Memory B cell (primary cell): ENCODE data around the gene SETD2.

Experiments
- ATAC-seq: fragments of 150-1000 bp; cut with Tn5 transposase; 2 replicates; pipeline ENCODE4 v1.10.0; 2021; ENCODE audit warnings: low read depth, mild to moderate bottlenecking, moderate library complexity
- DNase-seq, 2 donors: peaks; one replicate each; pipeline ENCODE4 v3.0.0; 2022; ENCODE audit warnings: low spot score in 2 of 2
- H3K27ac Mint-ChIP-seq: one replicate; pipeline ENCODE4 v1.8.0; 2022; ENCODE audit warnings: mild to moderate bottlenecking, moderate library complexity, mixed read lengths
- H3K27me3 Mint-ChIP-seq: one replicate; pipeline ENCODE4 v1.8.0; 2022; ENCODE audit warnings: mixed read lengths
- H3K36me3 Mint-ChIP-seq: one replicate; pipeline ENCODE4 v1.8.0; 2022; ENCODE audit warnings: mild to moderate bottlenecking, mixed read lengths
- H3K4me1 Mint-ChIP-seq: one replicate; pipeline ENCODE4 v1.8.0; 2022; ENCODE audit warnings: mixed read lengths
- H3K4me3 Mint-ChIP-seq: one replicate; pipeline ENCODE4 v1.8.0; 2022; ENCODE audit warnings: mild to moderate bottlenecking, moderate library complexity, mixed read lengths
- H3K9me3 Mint-ChIP-seq: one replicate; pipeline ENCODE4 v1.8.0; 2022; ENCODE audit warnings: mixed read lengths

The SETD2 gene

DNA sequence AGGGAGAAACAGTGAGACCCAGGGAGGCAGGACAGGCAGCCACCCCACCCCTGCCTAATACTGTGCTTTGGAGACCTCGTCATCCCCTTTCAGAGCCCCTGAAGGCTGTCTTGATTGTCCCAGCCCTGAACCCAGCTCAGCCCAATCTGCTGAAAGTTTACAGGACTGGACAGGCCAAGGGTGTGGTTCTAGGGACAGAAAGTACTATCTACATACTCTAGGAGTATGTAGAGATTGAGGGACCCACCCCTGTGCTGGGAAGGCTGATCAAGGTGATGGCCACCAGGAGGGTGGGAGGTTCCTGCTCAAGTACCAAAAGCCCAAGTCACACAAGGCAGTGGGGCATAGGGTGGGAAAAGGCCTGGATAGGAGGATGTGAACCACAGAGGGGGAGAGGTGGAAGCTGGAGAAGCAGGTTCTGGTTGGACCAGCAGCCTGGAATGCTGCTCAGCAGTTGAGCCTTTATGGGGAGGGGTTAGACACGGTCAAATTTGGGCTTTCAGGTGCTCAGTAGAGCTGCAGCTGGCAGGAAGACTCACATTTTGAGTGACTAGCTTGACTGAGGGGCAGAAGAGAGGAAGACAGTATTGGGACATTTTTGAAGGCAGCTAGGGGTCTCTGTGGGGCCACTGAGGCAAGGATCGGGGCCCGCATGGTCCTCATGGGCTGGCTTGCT, 177.7 kb downstream of the SETD2 start:
- ATAC-seq = no peak
- H3K9me3 Mint-ChIP-seq = no peaks in the 10 kb centered on the region
- no peak for DNase-seq
- H3K36me3 Mint-ChIP-seq = no peaks in the 10 kb centered on the region
- peaks cover 71% of the 10 kb centered on the region for H3K4me1 Mint-ChIP-seq
- H3K27ac Mint-ChIP-seq = peak overlapping the region; percentile 42
- H3K4me3 Mint-ChIP-seq = peak overlapping the region; percentile 2
- H3K27me3 Mint-ChIP-seq = no peaks in the 10 kb centered on the region

DNA sequence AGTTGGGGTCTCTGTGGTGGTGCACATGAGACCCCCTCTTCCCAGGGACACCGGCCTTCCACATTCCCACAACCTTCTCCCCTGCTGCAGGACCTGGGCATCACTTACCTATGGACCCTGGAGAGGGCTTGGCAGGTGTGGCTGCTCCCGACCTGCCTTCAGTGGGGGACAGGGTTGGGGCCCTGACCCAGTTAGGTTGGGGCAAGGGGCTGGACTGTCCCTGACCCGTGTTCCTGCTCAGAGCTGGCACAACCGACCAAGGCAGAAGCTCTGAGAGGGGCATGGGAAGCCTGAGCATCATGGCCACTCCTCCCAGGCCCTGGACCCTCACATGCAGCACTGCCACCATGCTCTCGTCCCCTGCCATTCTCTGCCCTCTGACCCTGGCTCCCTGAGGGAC, 178.3 kb downstream of the SETD2 start:
- DNase-seq (no peak), ATAC-seq (no peak)
- Mint-ChIP-seq H3K27ac (peak overlapping the region; percentile 42), H3K36me3 (no peaks in the 10 kb centered on the region), H3K27me3 (no peaks in the 10 kb centered on the region), H3K9me3 (no peaks in the 10 kb centered on the region), H3K4me3 (no peak overlapping the region), H3K4me1 (peaks cover 67% of the 10 kb centered on the region)

DNA sequence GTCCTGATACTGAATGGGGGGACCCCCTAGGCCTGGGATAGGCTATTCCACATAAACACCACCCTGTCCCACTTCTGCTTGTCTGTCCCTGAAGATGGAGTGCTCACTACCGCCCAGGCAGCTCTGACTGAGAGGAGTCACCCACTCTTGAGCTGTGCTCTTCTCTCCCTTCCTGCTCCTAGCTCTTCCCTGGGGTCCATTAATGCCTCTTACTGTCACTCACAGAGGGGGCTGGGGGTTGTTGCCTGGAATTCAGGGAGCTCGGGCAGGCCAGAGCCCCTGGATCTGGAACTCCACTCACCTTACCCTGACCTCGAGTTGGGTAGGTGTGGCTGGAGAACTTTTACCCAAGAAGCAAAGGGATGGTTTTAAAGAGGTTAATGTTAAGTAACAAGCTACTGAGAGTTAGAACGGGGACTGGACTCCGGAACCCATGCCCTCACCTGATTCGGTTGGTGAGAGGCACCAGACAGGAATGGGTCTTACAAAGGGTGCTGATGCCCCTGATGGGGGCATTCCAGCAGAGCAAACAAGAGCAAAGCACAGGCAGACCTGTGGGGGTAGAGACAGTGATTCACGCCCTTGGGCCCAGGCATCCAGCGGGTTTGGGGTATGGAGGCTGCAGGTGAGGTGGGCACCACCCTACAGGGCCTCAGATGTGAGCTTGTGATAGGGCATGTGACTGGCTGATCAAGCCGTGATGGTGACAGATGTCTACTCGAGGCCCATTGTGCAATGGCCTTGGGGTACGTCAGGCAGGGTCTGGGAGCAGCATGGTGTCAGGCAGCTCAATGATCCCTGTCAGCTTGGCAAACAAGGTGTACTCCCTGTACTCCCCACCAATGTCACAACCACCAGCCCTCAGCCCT, 179.1 kb downstream of the SETD2 start:
- H3K27me3 Mint-ChIP-seq = no peaks in the 10 kb centered on the region
- no peaks in the 10 kb centered on the region for H3K9me3 Mint-ChIP-seq
- peaks cover 63% of the 10 kb centered on the region for H3K4me1 Mint-ChIP-seq
- DNase-seq (no peak), ATAC-seq (no peak)
- H3K27ac Mint-ChIP-seq = peak overlapping the region; percentile 60
- H3K36me3 Mint-ChIP-seq = no peaks in the 10 kb centered on the region
- H3K4me3 Mint-ChIP-seq = no peak overlapping the region

DNA sequence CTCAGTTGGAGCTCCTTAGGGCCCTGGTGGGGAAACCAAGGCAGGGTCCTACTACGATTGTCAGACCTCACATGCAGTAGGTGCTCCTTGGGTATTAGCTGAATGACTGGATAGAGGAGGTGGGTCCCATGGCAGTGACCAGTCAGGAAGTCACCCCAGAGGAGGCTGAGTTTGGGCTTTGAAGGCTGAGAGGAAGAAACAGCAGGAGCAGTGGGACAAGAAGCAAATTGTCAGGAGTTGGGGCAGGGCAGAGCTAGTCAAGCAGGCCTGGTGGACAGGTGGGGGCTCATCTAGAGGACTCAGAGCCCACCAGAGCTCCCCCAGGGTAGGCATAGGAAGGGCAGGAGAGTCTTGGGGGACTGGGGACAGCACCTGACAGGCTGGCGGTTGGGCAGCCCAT, 181.4 kb downstream of the SETD2 start:
- H3K9me3 Mint-ChIP-seq = no peaks in the 10 kb centered on the region
- no peak overlapping the region for H3K4me3 Mint-ChIP-seq
- no peaks in the 10 kb centered on the region for H3K36me3 Mint-ChIP-seq
- peaks cover 49% of the 10 kb centered on the region for H3K4me1 Mint-ChIP-seq
- no peaks in the 10 kb centered on the region for H3K27me3 Mint-ChIP-seq
- H3K27ac Mint-ChIP-seq = no peak overlapping the region
- DNase-seq = no peak
- ATAC-seq = no peak

DNA sequence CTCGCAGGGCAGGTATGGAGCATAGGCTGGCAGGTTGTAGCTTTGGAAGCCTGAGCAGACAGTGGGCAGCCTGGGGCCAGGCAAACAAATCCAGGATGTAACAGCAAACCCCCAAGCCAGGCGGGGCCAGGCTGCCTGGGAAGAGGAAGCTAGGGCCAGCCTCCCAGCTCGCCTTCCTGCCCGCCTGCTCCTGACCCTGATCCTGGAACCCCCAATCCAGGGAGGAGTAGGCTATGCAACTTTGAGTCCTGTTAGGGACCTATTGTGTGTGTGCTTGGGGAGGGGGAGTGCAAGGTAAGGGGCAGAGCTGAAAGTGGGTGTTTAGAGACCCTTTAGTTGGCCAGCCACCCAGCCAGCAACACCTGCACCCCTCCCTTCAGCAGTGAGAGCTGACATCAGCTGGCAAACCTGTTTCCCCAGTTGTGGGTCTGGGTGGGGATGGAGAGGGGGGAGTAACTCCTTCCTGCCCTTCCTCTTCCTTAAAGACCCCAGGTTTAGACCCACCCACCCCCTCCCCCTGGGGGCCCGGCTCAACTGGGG, 181.9 kb downstream of the SETD2 start:
- Mint-ChIP-seq H3K27me3 (no peaks in the 10 kb centered on the region), H3K9me3 (no peaks in the 10 kb centered on the region), H3K4me1 (peaks cover 47% of the 10 kb centered on the region), H3K36me3 (no peaks in the 10 kb centered on the region), H3K27ac (no peak overlapping the region), H3K4me3 (peak overlapping the region; percentile 32)
- ATAC-seq (no peak), DNase-seq (no peak)

DNA sequence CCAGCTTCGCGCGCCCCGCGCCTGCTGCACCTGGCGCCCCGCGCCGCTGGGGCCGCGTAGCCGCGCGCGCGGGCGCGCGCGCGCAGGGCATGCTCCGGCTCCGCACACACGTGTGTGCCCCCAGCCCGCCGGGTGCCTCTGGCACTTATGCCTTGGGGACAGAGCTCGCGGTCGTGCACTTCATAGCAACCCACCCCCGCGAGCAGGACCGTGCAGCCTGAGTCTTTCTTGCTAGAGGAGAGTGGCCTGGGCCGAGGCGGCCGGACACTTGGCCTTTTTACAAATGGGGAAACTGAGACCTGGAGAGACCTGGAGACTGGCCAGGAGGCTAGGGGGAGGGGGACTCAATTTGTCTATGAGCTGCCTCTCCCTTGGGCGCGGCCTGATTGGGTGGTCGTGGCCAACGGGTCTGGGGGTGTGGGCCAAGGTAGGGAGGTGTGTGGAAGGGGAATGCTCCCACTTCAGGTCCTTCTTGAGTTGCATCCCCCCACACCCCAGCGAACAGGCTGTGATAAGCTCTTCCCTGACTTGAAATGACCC, 183.9 kb downstream of the SETD2 start:
- no peak for DNase-seq
- H3K4me1 Mint-ChIP-seq = peaks cover 36% of the 10 kb centered on the region

DNA sequence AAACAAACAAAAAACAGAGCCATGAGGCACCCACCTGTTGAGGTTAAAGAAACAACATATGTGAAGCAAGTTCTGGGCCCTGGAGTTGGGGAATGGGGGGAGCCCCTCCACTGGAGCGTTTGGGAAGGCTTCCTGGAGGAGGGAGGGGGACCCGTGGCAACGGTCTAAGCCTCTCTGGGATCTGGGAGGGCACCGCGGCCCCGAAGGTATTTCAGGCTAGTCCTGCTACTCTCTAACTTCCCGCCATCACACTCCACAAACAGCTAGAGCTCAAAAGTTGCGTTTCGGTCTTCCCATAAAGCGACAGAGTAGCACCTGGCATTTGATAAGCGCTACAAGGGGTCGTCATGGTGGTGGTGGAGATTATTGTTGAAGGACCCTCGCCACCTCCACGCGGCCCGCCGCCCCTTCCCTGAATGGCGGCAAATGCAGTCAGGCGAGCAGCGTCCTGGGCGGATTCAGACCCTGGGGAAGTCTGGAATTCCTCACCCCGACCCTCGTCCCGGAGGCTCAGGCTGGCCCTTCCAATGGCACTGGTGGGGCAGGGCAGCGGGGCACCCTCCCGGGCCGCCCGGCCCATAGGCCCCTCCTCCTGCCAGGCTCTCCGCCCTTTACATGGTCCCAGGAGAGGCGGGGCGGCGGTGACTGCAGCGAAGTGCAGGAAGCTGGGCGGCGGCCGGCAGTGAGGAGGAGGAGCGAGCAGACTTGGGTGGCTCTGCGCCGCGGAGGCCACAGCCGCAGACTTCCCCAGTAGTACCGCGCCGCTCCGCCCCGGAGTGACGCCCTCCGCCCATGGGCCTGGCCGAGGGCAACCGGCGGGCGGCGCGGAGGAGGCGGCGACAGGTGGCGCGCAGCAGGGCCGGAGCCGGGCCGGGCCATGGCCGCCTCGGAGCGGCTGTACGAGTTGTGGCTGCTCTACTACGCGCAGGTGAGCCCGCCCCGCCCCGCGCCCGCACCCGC, 184.6 kb downstream of the SETD2 start, which contains the start of gene NBEAL2:
Gene NBEAL2 (plus strand): TSS at position 682 of the 960 bp plus-strand sequence. CDS start 196 bp downstream, at position 878.
- DNase-seq (peak; percentile 86 to 94), ATAC-seq (peak; percentile 77)
- no peaks in the 10 kb centered on the region for H3K9me3 Mint-ChIP-seq
- H3K4me3 Mint-ChIP-seq = peak within 1 kb of the TSS; percentile 85
- H3K4me1 Mint-ChIP-seq = peaks cover 36% of the 10 kb centered on the region
- H3K27ac Mint-ChIP-seq = peak within 1 kb of the TSS; percentile 78
- H3K36me3 Mint-ChIP-seq = peaks cover 2% of the 10 kb centered on the region
- no peaks in the 10 kb centered on the region for H3K27me3 Mint-ChIP-seq

More for the DNA sequence above, 183.9 kb downstream of the SETD2 start:
- peaks cover 2% of the 10 kb centered on the region for H3K36me3 Mint-ChIP-seq
- H3K4me3 Mint-ChIP-seq = peak overlapping the region; percentile 81
- no peaks in the 10 kb centered on the region for H3K27me3 Mint-ChIP-seq
- peak overlapping the region; percentile 78 for H3K27ac Mint-ChIP-seq
- no peaks in the 10 kb centered on the region for H3K9me3 Mint-ChIP-seq
- peak; percentile 13 for ATAC-seq

DNA sequence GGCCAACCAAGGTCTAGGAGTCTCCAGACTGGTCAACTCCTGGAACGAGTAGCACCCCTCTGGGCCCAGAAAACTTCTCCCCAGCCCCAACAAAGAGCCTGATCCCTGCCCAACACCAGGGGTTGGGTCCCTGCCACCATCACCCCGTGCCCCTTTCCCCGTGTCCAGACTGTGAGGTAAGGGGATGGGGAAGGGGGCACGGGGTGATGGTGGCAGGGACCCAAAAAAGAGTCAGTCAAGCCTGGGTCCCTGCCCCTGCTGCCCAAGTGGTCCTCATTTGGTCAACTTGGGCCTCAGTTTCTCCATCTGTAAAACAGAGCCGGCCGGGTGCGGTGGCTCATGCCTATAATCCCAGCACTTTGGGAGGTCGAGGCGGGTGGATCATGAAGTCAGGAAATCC, 185.5 kb downstream of the SETD2 start:
- no peak for ATAC-seq
- Mint-ChIP-seq H3K4me3 (peak overlapping the region; percentile 82), H3K4me1 (peaks cover 40% of the 10 kb centered on the region)

DNA sequence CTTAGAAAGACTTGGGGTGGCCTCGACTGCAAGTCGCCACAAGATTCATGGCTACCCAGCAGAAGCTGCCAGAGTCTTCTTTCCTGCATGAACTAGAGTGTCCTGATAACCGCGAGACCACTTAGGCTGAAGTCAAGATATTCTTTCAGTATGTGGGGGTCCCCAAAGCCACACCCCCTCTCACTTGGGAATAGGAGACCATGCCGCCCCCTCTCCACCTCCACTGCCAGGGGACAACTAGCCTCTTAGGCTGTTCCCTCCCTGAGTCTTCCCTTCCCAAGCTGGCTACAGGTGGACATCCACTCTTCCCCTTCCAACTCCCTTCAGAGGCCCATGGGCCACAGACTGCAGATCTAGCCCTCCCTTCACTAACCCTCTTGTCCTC, 186.1 kb downstream of the SETD2 start:
- ATAC-seq (no peak), DNase-seq (no peak)
- no peaks in the 10 kb centered on the region for H3K27me3 Mint-ChIP-seq
- peak overlapping the region; percentile 33 for H3K4me3 Mint-ChIP-seq
- H3K27ac Mint-ChIP-seq = no peak overlapping the region
- H3K36me3 Mint-ChIP-seq = peaks cover 2% of the 10 kb centered on the region
- peaks cover 39% of the 10 kb centered on the region for H3K4me1 Mint-ChIP-seq
- H3K9me3 Mint-ChIP-seq = no peaks in the 10 kb centered on the region

More for the DNA sequence above, 185.5 kb downstream of the SETD2 start:
- H3K36me3 Mint-ChIP-seq = peaks cover 2% of the 10 kb centered on the region
- H3K27me3 Mint-ChIP-seq = no peaks in the 10 kb centered on the region
- no peak overlapping the region for H3K27ac Mint-ChIP-seq
- DNase-seq = no peak
- no peaks in the 10 kb centered on the region for H3K9me3 Mint-ChIP-seq

DNA sequence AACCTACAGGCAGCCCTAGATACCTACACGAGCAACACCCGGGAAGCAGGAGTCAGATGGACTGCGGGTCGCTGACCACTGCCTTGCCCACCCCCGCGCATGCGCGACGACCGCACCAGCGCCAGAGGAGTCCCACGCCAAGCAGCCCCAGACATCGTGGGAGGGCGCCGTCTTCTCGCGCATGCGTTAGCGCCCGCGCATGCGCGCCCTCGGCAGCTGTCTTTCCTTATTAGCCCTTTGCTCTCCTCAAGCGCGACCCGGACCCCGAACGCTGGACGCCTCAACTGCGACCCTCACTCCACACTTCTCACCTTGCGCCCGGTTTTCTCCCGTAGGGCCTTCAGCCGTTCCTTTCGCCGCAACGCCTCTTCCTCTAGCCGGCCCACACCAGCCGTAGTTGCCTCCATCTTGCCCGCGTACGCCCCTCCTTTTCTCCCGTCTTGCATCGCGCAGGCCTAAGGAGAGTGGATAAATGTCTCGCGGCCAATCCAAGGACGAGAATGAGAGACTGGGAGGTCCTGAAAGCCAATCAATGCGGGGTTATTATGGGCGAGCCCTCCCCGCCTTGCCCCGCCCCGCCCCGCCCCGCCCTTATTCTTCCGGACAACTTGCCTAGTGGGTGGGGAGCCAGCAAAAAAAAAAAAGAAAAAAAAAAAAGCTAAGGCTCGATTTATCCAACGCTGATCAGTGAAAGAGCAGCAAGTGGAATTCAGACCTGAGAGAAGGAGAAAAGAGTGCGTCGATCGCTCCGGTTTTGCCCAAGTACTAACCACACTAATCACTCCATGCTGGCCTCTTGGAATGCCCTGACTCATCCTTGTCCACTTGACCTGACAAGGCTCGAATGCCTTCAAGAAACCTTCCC, 187.4 kb downstream of the SETD2 start, which contains the start of gene CCDC12:
Gene CCDC12 (minus strand): TSS at position 420 of the 865 bp plus-strand sequence. CDS start 13 bp downstream, at position 407.
- H3K27ac Mint-ChIP-seq = peak within 1 kb of the TSS; percentile 94
- no peaks in the 10 kb centered on the region for H3K9me3 Mint-ChIP-seq

DNA sequence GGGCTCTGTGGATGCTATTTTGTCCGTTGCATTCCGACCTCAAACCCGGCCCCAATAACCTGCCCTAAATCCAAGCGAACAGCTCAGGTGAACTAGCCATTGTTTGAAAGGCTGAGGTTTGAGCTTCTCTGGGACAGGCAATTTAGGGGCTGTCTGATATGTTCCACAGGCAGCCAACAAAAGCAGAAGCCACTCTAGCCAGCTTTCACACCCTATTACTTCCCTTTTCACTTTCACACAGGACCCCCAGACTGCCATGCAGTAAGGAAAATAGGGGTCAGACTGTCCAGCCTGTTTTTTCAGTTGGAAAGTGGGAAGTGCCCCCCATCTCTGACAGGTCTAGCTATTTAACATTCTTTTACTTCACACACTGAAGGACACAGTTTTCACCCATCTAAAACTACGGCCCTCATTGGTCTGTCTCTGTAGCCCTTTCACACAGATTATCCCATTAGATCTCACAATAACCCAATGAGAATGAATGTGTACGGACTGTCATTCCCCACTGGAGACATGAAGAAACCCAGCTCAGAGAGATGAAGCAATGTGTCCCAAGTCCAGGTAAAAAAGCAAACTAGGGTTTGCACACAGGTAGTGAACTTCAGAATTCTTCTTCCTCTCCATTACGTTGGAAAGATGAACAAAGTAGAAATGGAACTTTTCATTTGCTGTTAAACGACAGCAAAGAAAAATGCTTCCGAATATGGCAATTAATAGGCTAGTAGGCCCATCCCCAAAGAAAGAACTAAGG, 189.3 kb downstream of the SETD2 start:
- ATAC-seq = peak; percentile 40
- no peaks in the 10 kb centered on the region for H3K27me3 Mint-ChIP-seq
- H3K27ac Mint-ChIP-seq = peak overlapping the region; percentile 90
- DNase-seq = no peak
- H3K4me3 Mint-ChIP-seq = peak overlapping the region; percentile 98
- H3K36me3 Mint-ChIP-seq = peaks cover 8% of the 10 kb centered on the region
- peaks cover 40% of the 10 kb centered on the region for H3K4me1 Mint-ChIP-seq
- no peaks in the 10 kb centered on the region for H3K9me3 Mint-ChIP-seq

More for the DNA sequence above, 187.4 kb downstream of the SETD2 start, which contains the start of gene CCDC12:
- peaks cover 39% of the 10 kb centered on the region for H3K4me1 Mint-ChIP-seq
- no peaks in the 10 kb centered on the region for H3K27me3 Mint-ChIP-seq
- peak within 1 kb of the TSS; percentile 98 for H3K4me3 Mint-ChIP-seq
- ATAC-seq (peak; percentile 69), DNase-seq (peak; percentile 87 to 90)
- peaks cover 5% of the 10 kb centered on the region for H3K36me3 Mint-ChIP-seq

DNA sequence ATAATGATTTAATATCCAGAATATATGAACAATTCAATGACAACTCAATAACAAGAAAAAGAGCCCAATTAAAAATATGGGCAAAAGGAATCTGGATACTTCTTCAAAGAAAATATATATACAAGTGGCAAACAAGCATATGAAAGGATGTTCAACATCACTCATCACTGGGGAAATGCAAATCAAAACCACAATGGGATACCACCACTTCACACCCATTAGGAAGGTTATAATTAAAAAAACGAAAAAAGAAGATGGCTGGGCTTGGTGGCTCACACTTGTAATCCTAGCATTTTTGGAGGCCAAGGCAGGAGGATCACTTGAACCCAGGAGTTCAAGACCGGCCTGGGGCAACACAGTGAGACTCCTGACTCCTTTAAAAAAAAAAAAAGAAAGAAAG, 191.5 kb downstream of the SETD2 start:
- Mint-ChIP-seq H3K27me3 (no peaks in the 10 kb centered on the region), H3K9me3 (no peaks in the 10 kb centered on the region), H3K36me3 (peaks cover 9% of the 10 kb centered on the region), H3K4me1 (peaks cover 49% of the 10 kb centered on the region), H3K27ac (peak overlapping the region; percentile 79), H3K4me3 (peak overlapping the region; percentile 67)
- DNase-seq (no peak), ATAC-seq (no peak)
